H1 (cell line): ENCODE data around the gene DPT. TPM values are rescaled to one million over a fixed set of nuclear protein-coding genes. Genes with fewer than 3 reads are reported as not detected.

Experiments
- HDAC2 ChIP-seq, 2 experiments: fragments of 300-600 bp in 1 of 2; sonication (generic) in 1 of 2; IDR thresholded peaks; 2 replicates each; pipeline ENCODE4 v1.6.1; 2011 to 2012; ENCODE audit warnings: low read depth in 2 of 2, low read length in 2 of 2, mild to moderate bottlenecking in 2 of 2, moderate library complexity in 2 of 2, borderline replicate concordance in 1 of 2, inconsistent platforms in 1 of 2
- polyA plus RNA-seq, 7 experiments: library from polyadenylated mRNA; depleted of rRNA in 3 of 7; stranded (reverse) in 5 of 7; unstranded in 2 of 7; fragments of >200 nt in 5 of 7; fragments of 200-250 nt in 2 of 7; gene quantifications; 1 replicate in 5 of 7; 2 replicates in 1 of 7; 4 replicates in 1 of 7; pipeline versions ENCODE4 v1.2.1 to v1.2.3, GENCODE V29; 2011 to 2013; ENCODE audit warnings: missing spikeins in 2 of 7, mixed read lengths in 2 of 7
- total RNA-seq: library from RNA; stranded (reverse); fragmentation: NEBNext Ultra II Directional; extraction: Animal tissue kit (Norgen Biotek cat#: 25700); gene quantifications from 2 replicates; pipeline ENCODE4 v1.2.1, GENCODE V29; 2021
- TF ChIP-seq, protein P1 (sequence below): IDR thresholded peaks from 2 replicates; pipeline ENCODE4 v1.6.1; 2012; ENCODE audit warnings: inconsistent platforms
- TF ChIP-seq, protein P2 (sequence below): IDR thresholded peaks from 2 replicates; pipeline ENCODE4 v1.6.1; 2011; ENCODE audit warnings: low read depth, mild to moderate bottlenecking, low read length; ENCODE audit not compliant: insufficient read depth

Gene DPT
- total and polyA plus RNA-seq, 2 of the 8 experiments (the other 6 are each of a cell fraction or from before 2014, with no cell fraction given) = not detected

DNA sequence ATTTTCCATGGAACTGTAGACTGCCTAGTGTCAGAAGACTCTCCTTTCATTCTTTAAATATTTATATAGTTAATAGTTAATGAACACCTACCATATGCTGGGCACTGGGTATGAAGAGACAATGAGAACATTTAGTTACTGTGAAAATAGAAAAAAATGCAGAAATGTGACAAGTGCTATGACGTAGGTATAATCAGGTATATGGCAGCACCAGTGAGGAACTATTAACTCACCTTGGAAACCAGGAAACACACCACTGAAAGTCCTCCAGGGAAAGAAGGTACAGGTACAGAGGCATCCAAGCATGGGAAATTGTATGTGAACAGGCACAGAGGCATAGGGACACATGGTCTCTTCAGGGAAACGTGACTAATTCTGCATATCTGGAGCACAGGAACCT is 42.3 kb downstream of the DPT start (continued):
- TF ChIP-seq HDAC2 (IDR thresholded peaks at IDR 0.05; ENCODE audit: borderline replicate concordance in 1 of 2, low read depth in 2 of 2, low read length in 2 of 2) = no peak
- TF ChIP-seq, protein P1, sequence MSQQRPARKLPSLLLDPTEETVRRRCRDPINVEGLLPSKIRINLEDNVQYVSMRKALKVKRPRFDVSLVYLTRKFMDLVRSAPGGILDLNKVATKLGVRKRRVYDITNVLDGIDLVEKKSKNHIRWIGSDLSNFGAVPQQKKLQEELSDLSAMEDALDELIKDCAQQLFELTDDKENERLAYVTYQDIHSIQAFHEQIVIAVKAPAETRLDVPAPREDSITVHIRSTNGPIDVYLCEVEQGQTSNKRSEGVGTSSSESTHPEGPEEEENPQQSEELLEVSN = no peak
- TF ChIP-seq, protein P2, sequence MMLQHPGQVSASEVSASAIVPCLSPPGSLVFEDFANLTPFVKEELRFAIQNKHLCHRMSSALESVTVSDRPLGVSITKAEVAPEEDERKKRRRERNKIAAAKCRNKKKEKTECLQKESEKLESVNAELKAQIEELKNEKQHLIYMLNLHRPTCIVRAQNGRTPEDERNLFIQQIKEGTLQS = no peak
